Loucy (cell line): ENCODE results near the gene ABLIM2.

Experiments used
- H2AFZ ChIP-seq: fragments of 200-600 bp; sonication (generic); 2 replicates; pipeline ENCODE4 v1.6.0; 2016; ENCODE audit warnings: antibody characterized with exemption, mild to moderate bottlenecking, low read length, moderate library complexity
- H3F3A ChIP-seq: fragments of 200-600 bp; 2 replicates; pipeline ENCODE4 v1.6.0; 2016; ENCODE audit warnings: antibody characterized with exemption, low read depth, mild to moderate bottlenecking
- H3K27me3 ChIP-seq: fragments of 200-600 bp; sonication (generic); 2 replicates; pipeline ENCODE4 v1.6.1; 2014; ENCODE audit warnings: low read length, mild to moderate bottlenecking; ENCODE audit not compliant: insufficient read depth, poor library complexity, severe bottlenecking
- H3K36me3 ChIP-seq: fragments of 200-600 bp; sonication (generic); 2 replicates; pipeline ENCODE4 v1.6.1; 2016; ENCODE audit warnings: low read length; ENCODE audit not compliant: insufficient read depth
- H3K4me1 ChIP-seq: fragments of 200-600 bp; sonication (generic); 2 replicates; pipeline ENCODE4 v1.5.1; 2014; ENCODE audit warnings: low read length, mild to moderate bottlenecking; ENCODE audit not compliant: insufficient read depth, poor library complexity, severe bottlenecking
- H3K4me2 ChIP-seq: fragments of 200-600 bp; sonication (generic); 2 replicates; pipeline ENCODE4 v1.6.0; 2014; ENCODE audit warnings: antibody characterized with exemption, low read length, low read depth, mild to moderate bottlenecking; ENCODE audit not compliant: poor library complexity, severe bottlenecking
- H3K4me3 ChIP-seq: fragments of 200-600 bp; sonication (generic); 2 replicates; pipeline ENCODE4 v1.5.1; 2014; ENCODE audit warnings: low read length, mild to moderate bottlenecking, mixed read lengths; ENCODE audit not compliant: poor library complexity, severe bottlenecking
- H3K79me2 ChIP-seq: fragments of 200-600 bp; sonication (generic); 2 replicates; pipeline ENCODE4 v1.6.1; 2014; ENCODE audit warnings: low read length; ENCODE audit not compliant: insufficient read depth
- H3K9ac ChIP-seq: fragments of 200-600 bp; sonication (generic); 2 replicates; pipeline ENCODE4 v1.6.0; 2014; ENCODE audit warnings: mild to moderate bottlenecking, low read depth, low read length, moderate library complexity; ENCODE audit not compliant: poor library complexity, severe bottlenecking
- H3K9me2 ChIP-seq: fragments of 200-600 bp; sonication (generic); replicated peaks from 2 replicates; pipeline ENCODE4 v1.6.1; 2016; ENCODE audit warnings: low read depth, low read length, mixed read lengths
- H3K9me3 ChIP-seq: fragments of 200-600 bp; sonication (generic); 2 replicates; pipeline ENCODE4 v1.6.1; 2014; ENCODE audit warnings: mild to moderate bottlenecking, antibody characterized with exemption, low read length, low read depth; ENCODE audit not compliant: insufficient read depth
- H4K20me1 ChIP-seq: fragments of 200-600 bp; sonication (generic); 2 replicates; pipeline ENCODE4 v1.6.0; 2014; ENCODE audit warnings: antibody characterized with exemption, low read length, mild to moderate bottlenecking; ENCODE audit not compliant: insufficient read depth, poor library complexity, severe bottlenecking
- EZH2phosphoT487 ChIP-seq: fragments of 200-600 bp; IDR thresholded peaks from 2 replicates; pipeline ENCODE4 v1.6.1; 2018; ENCODE audit warnings: antibody characterized with exemption, mild to moderate bottlenecking, moderate library complexity, borderline replicate concordance
- TF ChIP-seq, protein P1 (sequence below): fragments of 200-600 bp; sonication (generic); conservative IDR thresholded peaks from 2 replicates; pipeline ENCODE4 v1.5.1; 2014; ENCODE audit warnings: mild to moderate bottlenecking, antibody characterized with exemption, low read length

Gene ABLIM2

GRCh38 chr4:8115916-8116315 lies 42.7 kb downstream of the ABLIM2 start:
- Histone ChIP-seq H3K4me1 (no peaks in the 10 kb centered on the region), H3K4me2 (no peak overlapping the region)

DNA sequence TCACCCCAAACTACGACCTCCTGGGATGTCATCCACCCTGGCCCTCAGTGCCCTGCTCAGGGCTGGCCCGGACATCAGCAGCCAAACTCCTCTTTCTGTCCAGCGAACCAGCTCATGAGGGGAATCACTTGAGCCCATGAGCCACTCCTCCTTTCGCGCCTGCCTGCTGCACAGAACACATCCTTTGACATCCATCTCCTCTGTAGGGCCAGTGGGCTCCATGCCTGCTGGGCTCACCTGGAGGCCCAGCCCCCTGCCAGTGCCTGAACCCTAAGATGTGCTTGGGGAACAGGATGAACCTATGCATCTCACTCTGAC lies 43.5 kb downstream of the ABLIM2 start:
- Histone ChIP-seq H4K20me1 (no peaks in the 10 kb centered on the region), H3K9ac (no peak overlapping the region), H3K36me3 (no peaks in the 10 kb centered on the region), H3K4me1 (no peaks in the 10 kb centered on the region), H3K9me3 (peaks cover 5% of the 10 kb centered on the region; the same call in 1 of the 2 replicates), H3K79me2 (no peaks in the 10 kb centered on the region), H3K4me2 (no peak overlapping the region), H2AFZ (no peak overlapping the region), H3F3A (no peaks in the 10 kb centered on the region), H3K9me2 (no peaks in the 10 kb centered on the region), H3K27me3 (no peaks in the 10 kb centered on the region), H3K4me3 (no peak overlapping the region)
- no peak for TF ChIP-seq EZH2phosphoT487
- TF ChIP-seq, protein P1, sequence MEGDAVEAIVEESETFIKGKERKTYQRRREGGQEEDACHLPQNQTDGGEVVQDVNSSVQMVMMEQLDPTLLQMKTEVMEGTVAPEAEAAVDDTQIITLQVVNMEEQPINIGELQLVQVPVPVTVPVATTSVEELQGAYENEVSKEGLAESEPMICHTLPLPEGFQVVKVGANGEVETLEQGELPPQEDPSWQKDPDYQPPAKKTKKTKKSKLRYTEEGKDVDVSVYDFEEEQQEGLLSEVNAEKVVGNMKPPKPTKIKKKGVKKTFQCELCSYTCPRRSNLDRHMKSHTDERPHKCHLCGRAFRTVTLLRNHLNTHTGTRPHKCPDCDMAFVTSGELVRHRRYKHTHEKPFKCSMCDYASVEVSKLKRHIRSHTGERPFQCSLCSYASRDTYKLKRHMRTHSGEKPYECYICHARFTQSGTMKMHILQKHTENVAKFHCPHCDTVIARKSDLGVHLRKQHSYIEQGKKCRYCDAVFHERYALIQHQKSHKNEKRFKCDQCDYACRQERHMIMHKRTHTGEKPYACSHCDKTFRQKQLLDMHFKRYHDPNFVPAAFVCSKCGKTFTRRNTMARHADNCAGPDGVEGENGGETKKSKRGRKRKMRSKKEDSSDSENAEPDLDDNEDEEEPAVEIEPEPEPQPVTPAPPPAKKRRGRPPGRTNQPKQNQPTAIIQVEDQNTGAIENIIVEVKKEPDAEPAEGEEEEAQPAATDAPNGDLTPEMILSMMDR = no peak

More at GRCh38 chr4:8115916-8116315, 42.7 kb downstream of the ABLIM2 start:
- no peak overlapping the region for H3K4me3 ChIP-seq
- H3K9me3 ChIP-seq = peaks cover 5% of the 10 kb centered on the region; the same call in 1 of the 2 replicates
- no peaks in the 10 kb centered on the region for H3F3A ChIP-seq
- H3K79me2 ChIP-seq = no peaks in the 10 kb centered on the region
- H3K9me2 ChIP-seq = no peaks in the 10 kb centered on the region
- TF ChIP-seq, protein P1 = no peak
- no peak for TF ChIP-seq EZH2phosphoT487
- H2AFZ ChIP-seq = no peak overlapping the region
- no peaks in the 10 kb centered on the region for H4K20me1 ChIP-seq
- no peaks in the 10 kb centered on the region for H3K27me3 ChIP-seq
- no peaks in the 10 kb centered on the region for H3K36me3 ChIP-seq
- no peak overlapping the region for H3K9ac ChIP-seq

- Histone ChIP-seq H3F3A (no peaks in the 10 kb centered on the region), H2AFZ (no peak overlapping the region), H3K4me1 (no peaks in the 10 kb centered on the region), H3K36me3 (no peaks in the 10 kb centered on the region), H3K9me3 (peaks cover 5% of the 10 kb centered on the region; the same call in 1 of the 2 replicates), H4K20me1 (no peaks in the 10 kb centered on the region), H3K4me3 (no peak overlapping the region), H3K4me2 (no peak overlapping the region), H3K9me2 (no peaks in the 10 kb centered on the region), H3K9ac (no peak overlapping the region), H3K79me2 (no peaks in the 10 kb centered on the region), H3K27me3 (no peaks in the 10 kb centered on the region)
- TF ChIP-seq, protein P1 = no peak
- no peak for TF ChIP-seq EZH2phosphoT487
These were observed 44.0 kb downstream of the ABLIM2 start for GRCh38 chr4:8114456-8115202.
